ENCODE measurements around the gene RETSAT. TPM values are rescaled to one million over a fixed set of nuclear protein-coding genes. Genes with fewer than 3 reads are reported as not detected.
"Not testable (repeated sequence)": the region's sequence is repeated elsewhere in the genome, so short reads cannot be mapped to it uniquely, and the experiment has no call there.

The RETSAT gene
- total RNA-seq, 1 experiment from 2014 or later, result 57.8 TPM

DNA sequence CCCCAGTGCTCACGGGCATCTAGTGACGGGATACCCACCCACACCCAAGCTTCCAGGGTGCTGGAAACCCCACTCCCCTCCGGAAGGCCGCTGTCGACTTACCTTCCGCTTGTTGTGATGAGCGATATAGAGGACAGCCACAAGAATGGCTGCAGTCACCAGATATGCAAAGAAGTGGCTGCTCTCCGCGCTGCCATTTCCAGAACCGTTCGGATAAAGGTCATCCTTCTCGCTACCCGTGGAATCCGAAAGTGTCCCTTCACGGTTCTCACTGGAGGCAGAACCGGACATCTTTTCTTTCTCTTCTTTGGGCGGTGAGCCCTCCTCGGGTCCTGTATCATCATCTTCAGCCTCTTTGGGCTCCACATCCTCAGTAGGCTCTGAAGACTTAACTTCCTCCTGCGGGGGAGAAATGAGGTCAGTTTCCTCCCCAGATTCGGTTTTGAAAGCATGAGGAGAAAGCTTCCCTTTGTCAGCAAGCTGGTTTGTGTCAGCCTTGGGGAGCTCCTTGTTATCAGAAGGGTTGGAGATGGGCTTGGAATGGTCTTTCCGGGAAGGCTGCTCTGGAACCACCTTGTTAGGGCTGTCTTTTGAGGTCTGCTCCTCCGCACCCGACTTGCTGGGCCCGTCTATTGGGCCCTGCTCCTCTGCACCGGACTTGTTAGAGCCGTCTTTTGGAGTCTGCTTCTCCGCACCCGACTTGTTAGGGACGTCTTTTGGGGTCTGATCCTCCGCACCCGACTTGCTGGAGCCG lies 27.7 kb downstream of the RETSAT start:
- peaks cover 59% of the 10 kb centered on the region for H3K79me2 ChIP-seq (ENCODE audit: low read depth)

GRCh38 chr2:85325466-85325811 lies 28.9 kb downstream of the RETSAT start:
- Histone ChIP-seq H3K27ac (0 out of 2 replicates have a peak overlapping the region, but pooled peaks have one; percentile 6), H3K36me3 (ENCODE audit: low read depth) (peaks cover 49% of the 10 kb centered on the region), H3K4me1 (replicated peaks; ENCODE audit: insufficient read depth) (peaks cover 30% of the 10 kb centered on the region), H3K4me3 (peak overlapping the region; percentile 93), H2AFZ (no peak overlapping the region), H3K9me2 (ENCODE audit: insufficient read depth) (0 out of 2 replicates have a peak, but pooled peaks cover 3% of the 10 kb centered on the region), H4K20me1 (ENCODE audit: insufficient read depth) (peaks cover 46% of the 10 kb centered on the region), H3K79me2 (ENCODE audit: low read depth) (peaks cover 64% of the 10 kb centered on the region), H3F3A (ENCODE audit: insufficient read depth, low read depth) (peaks cover 19% of the 10 kb centered on the region; the same call in 1 of the 2 replicates), H3K9me3 (ENCODE audit: insufficient read depth, low read depth) (no peaks in the 10 kb centered on the region), H3K27me3 (ENCODE audit: insufficient read depth, low read depth) (no peaks in the 10 kb centered on the region), H3K4me2 (peak overlapping the region; percentile 96)
- no peak for DNase-seq
- ChIA-PET POLR2A (ENCODE audit: unreplicated experiment) (interaction anchor here (0.6 kb wide), 1 partner anchor 25 kb away, joined by 3 read pairs; no protein-coding TSS in a partner anchor), CTCF (no interaction called here)
- TF ChIP-seq CTCF (conservative IDR thresholded peaks at IDR 0.05), result no peak
- no peak for TF ChIP-seq EZH2 (IDR thresholded peaks at IDR 0.05; ENCODE audit: low read depth)
- no TSS peak for BruUV-seq (replicated peaks)
- intact Hi-C loops (cut with micrococcal nuclease; ENCODE audit: unreplicated experiment), result loop anchor here (5.0 kb wide), 2 partner anchors 87 to 227 kb away; partner anchors contain the start of gene CAPG

More for the DNA sequence above, 27.7 kb downstream of the RETSAT start:
- no peak overlapping the region for H3K27ac ChIP-seq
- ChIA-PET POLR2A (ENCODE audit: unreplicated experiment) (interaction anchor here (0.6 to 0.9 kb wide), 4 partner anchors 11 to 692 kb away, joined by 4 to 43 read pairs (median 6); no protein-coding TSS in a partner anchor), CTCF (interaction anchor here (0.7 kb wide), 1 partner anchor 244 kb away, joined by 4 read pairs; no protein-coding TSS in a partner anchor)
- no peaks in the 10 kb centered on the region for H3K9me2 ChIP-seq (ENCODE audit: insufficient read depth)
- H4K20me1 ChIP-seq (ENCODE audit: insufficient read depth), result peaks cover 35% of the 10 kb centered on the region
- H3F3A ChIP-seq (ENCODE audit: insufficient read depth, low read depth), result peaks cover 14% of the 10 kb centered on the region; the same call in 1 of the 2 replicates
- H3K27me3 ChIP-seq (ENCODE audit: insufficient read depth, low read depth), result no peaks in the 10 kb centered on the region
- H3K9me3 ChIP-seq (ENCODE audit: insufficient read depth, low read depth), result no peaks in the 10 kb centered on the region
- TSS peak; percentile 33 for BruUV-seq (replicated peaks)
- H3K4me2 ChIP-seq, result peak overlapping the region; percentile 96
- intact Hi-C loops (cut with micrococcal nuclease; ENCODE audit: unreplicated experiment), result loop anchor here (5.0 kb wide), 2 partner anchors 86 to 226 kb away; partner anchors contain the start of gene CAPG
- H3K4me1 ChIP-seq (replicated peaks; ENCODE audit: insufficient read depth), result peaks cover 30% of the 10 kb centered on the region
- peak overlapping the region; percentile 93 for H3K4me3 ChIP-seq
- TF ChIP-seq CTCF (conservative IDR thresholded peaks at IDR 0.05), result no peak
- TF ChIP-seq EZH2 (IDR thresholded peaks at IDR 0.05; ENCODE audit: low read depth), result no peak
- no peak for DNase-seq
- no peak overlapping the region for H2AFZ ChIP-seq
- peaks cover 40% of the 10 kb centered on the region for H3K36me3 ChIP-seq (ENCODE audit: low read depth)

DNA sequence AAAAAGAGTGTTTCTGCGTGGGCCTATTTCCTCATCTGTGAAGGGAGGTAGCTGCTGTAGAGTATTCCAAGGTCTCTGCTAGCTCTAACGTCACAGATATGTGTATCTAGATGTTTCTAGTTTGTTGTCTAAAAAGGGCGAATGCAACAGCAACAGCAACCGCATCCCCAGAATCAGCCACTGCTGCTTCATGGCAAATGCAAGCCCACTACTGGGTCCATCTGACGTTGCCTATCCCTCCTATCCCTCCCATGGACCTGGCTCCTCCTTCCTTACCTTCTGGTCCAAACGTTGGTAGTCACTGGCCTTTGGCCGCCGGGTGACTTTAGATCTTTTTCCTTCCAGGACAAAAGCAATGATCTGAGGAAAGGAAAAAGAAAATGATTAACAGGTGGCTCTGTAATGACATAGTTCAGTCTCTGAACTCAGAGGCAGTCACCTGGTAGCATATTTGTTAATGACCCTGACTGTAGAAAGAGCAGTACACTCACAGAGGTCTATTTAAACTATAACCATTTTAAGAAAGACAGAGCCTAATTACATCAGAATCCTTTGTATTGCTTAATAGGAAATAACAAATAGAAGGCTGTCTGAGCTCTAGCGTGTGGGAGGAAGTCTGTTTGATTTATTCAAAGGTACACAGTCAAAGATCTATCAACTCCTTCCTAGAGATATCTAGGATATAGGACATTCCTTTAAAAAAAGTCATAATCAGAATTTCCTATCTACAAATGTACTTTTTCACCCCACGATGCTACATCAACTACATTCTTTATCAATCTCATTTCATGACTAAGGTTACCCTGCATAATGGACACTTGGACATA lies 29.5 kb downstream of the RETSAT start:
- H3K79me2 ChIP-seq (ENCODE audit: low read depth), result peaks cover 64% of the 10 kb centered on the region
- H3K4me2 ChIP-seq, result peak overlapping the region; percentile 96
- H2AFZ ChIP-seq, result no peak overlapping the region
- H3K9me2 ChIP-seq (ENCODE audit: insufficient read depth), result 0 out of 2 replicates have a peak, but pooled peaks cover 3% of the 10 kb centered on the region
- POLR2A ChIA-PET (ENCODE audit: unreplicated experiment), result no interaction called here
- no TSS peak for BruUV-seq (replicated peaks)
- peak in 1 of 2 experiments; percentile 76 for DNase-seq
- intact Hi-C loops (cut with micrococcal nuclease; ENCODE audit: unreplicated experiment), result loop anchor here (5.0 kb wide), 2 partner anchors 87 to 227 kb away; partner anchors contain the start of gene CAPG
- H3K9me3 ChIP-seq (ENCODE audit: insufficient read depth, low read depth), result no peaks in the 10 kb centered on the region
- peak overlapping the region; percentile 93; the same call in 1 of the 2 replicates for H3K4me3 ChIP-seq
- CTCF ChIA-PET, result no interaction called here
- H3K36me3 ChIP-seq (ENCODE audit: low read depth), result peaks cover 54% of the 10 kb centered on the region
- H3K27ac ChIP-seq, result 0 out of 2 replicates have a peak overlapping the region, but pooled peaks have one; percentile 6
- peaks cover 30% of the 10 kb centered on the region for H3K4me1 ChIP-seq (replicated peaks; ENCODE audit: insufficient read depth)
- H4K20me1 ChIP-seq (ENCODE audit: insufficient read depth), result peaks cover 46% of the 10 kb centered on the region
- peaks cover 19% of the 10 kb centered on the region; the same call in 1 of the 2 replicates for H3F3A ChIP-seq (ENCODE audit: insufficient read depth, low read depth)
- TF ChIP-seq EZH2 (IDR thresholded peaks at IDR 0.05; ENCODE audit: low read depth) (no peak), CTCF (conservative IDR thresholded peaks at IDR 0.05) (no peak)
- H3K27me3 ChIP-seq (ENCODE audit: insufficient read depth, low read depth), result no peaks in the 10 kb centered on the region

DNA sequence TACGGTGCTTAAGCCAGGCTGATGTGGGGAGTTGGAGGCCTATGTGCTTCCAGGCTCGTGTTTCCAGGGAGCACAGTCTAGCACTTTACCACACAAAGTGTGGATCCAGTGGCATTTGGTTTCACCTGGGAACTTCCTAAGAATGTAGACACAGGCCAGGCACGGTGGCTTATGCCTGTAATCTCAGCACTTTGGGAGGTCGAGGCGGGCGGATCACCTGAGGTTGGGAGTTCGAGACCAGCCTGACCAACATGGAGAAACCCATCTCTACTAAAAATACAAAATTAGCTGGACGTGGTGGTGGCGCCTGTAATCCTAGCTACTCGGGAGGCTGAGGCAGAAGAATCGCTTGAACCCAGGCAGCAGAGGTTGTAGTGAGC lies 30.4 kb downstream of the RETSAT start:
- H3K4me2 ChIP-seq; CTCF ChIA-PET; POLR2A ChIA-PET (ENCODE audit: unreplicated experiment); H3K27me3 ChIP-seq (ENCODE audit: insufficient read depth, low read depth); DNase-seq; H3K4me3 ChIP-seq; H3K9me2 ChIP-seq (ENCODE audit: insufficient read depth); intact Hi-C loops (cut with micrococcal nuclease; ENCODE audit: unreplicated experiment); H3K27ac ChIP-seq; H3K9me3 ChIP-seq (ENCODE audit: insufficient read depth, low read depth); H2AFZ ChIP-seq: not testable (repeated sequence)
- H3K36me3 ChIP-seq (ENCODE audit: low read depth), result peaks cover 55% of the 10 kb centered on the region
- peaks cover 19% of the 10 kb centered on the region; the same call in 1 of the 2 replicates for H3F3A ChIP-seq (ENCODE audit: insufficient read depth, low read depth)
- BruUV-seq (replicated peaks), result TSS peak; percentile 1
- peaks cover 64% of the 10 kb centered on the region for H3K79me2 ChIP-seq (ENCODE audit: low read depth)
- H4K20me1 ChIP-seq (ENCODE audit: insufficient read depth), result peaks cover 46% of the 10 kb centered on the region
- peaks cover 30% of the 10 kb centered on the region for H3K4me1 ChIP-seq (replicated peaks; ENCODE audit: insufficient read depth)
